DMS 273 treated with DMSO at 0.1 percent for 48 hours (cell line): ENCODE data around the gene UBR3.
A peak's percentile ranks its signal among the peaks of the same experiment; 100 is the strongest.
"Not testable (repeated sequence)": the region's sequence is repeated elsewhere in the genome, so short reads cannot be mapped to it uniquely, and the experiment has no call there.

Experiments
- DNase-seq: peaks from one replicate; lab custom pipeline; 2025; lab: John Stamatoyannopoulos, UW

UBR3 gene

DNA sequence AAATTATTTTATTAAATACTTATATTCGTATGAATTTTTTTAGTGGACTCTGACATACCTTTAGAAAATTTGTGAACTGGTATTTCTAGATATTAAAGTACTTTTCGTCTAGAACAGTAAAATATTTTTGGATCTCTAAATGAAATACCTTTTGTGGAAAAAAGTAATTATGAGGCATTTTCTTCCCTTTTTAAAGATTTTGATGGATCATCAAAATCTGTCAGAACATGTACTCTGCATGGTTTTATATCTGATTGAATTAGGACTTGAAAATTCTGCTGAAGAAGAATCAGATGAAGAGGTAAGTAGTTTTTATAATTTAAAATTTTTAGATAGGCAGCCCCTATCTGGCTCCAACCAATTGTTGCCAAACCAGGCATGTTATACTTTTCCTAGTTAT lies 118.8 kb downstream of the UBR3 start:
- DNase-seq = no peak

DNA sequence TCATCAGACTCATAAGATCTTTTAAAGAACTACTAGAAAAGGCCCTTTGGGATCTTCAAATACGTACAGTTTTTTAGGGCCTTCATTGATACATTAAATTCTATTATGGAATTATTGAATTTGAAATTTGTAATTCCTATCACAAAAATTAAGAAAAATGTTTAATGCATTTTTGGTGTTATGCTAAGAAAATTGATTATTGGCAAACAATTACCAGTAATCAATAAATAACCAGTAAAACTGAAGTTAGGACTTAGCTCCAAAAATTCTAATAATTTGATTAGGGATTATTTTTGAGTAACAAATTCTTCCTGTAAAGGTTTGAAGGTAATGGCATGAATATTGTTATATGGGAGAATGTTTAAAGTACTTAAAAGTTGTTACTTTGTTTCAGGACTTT lies 119.3 kb downstream of the UBR3 start:
- no peak for DNase-seq

- no peak for DNase-seq
Observed at GRCh38 chr2:169955940-169956339, 128.7 kb downstream of the UBR3 start.

DNA sequence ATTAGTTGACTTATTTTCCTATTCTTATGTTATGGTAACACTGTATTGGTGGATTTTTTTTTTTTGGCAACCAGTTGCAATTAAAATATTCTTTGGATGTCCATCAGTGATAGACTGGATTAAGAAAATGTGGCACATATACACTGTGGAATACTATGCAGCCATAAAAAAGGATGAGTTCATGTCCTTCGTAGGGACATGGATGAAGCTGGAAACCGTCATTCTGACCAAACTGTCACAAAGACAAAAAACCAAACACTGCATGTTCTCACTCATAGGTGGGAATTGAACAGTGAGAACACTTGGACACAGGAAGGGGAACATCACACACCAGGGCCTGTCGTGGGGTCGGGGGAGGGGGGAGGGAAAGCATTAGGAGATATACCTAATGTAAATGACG lies 130.0 kb downstream of the UBR3 start:
- not testable (repeated sequence) for DNase-seq

DNA sequence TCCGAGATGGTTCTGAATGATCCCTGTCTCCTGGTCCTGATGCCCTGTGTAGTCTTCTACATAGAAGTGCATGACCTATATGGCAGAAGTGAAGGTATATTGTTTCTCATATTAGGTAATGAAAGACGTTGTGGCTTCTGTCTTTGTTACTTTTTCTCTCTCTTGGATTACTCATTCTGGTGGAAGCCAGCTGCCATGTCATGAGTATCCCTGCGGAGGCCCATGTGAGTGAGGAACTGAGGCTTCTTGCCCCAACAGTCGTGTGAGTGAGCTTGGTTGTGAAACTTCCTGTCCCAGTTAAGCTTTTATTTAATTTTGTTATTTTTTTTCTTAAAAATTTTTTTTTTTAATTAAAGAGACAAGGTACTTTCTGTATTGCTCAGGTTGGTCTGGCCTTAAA lies 134.7 kb downstream of the UBR3 start:
- DNase-seq = no peak

- DNase-seq = no peak
Observed at GRCh38 chr2:169963786-169964185, 136.5 kb downstream of the UBR3 start.

DNA sequence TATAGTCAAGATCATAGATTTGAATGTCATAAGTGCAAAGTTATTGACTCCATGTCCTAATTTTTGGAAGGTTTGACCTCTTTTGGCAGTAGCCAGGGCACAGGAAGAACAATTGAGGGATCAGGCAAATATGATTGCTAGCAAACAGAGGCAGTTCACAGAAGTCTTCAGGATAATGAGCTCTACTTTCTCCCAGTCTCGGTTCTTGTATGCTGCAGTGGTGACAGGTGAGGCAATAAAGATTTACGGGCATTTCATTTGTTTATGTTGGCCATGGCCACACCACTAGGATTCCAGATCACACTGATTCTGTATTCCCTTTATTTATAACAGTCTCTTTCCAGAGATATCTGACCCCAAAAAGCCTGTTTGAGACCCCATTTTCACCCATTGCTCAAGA lies 137.5 kb downstream of the UBR3 start:
- DNase-seq = peak; percentile 2

DNA sequence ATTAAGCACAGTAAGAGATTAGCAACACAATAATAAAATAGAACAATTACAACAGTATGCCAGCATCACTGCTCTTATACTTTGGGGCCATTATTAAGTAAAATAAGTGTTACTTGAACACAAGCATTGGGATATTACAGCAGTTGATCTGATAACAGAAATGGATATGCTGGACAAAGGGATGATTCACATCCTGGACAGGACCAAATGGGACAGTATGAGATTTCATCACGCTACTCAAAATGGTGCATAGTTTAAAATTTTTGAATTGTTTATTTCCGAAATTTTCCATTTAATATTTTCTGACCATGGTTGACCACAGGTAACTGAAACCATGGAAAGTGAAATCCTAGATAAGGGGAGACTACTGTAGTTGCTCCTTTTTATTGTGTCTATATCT lies 138.2 kb downstream of the UBR3 start:
- DNase-seq = no peak

DNA sequence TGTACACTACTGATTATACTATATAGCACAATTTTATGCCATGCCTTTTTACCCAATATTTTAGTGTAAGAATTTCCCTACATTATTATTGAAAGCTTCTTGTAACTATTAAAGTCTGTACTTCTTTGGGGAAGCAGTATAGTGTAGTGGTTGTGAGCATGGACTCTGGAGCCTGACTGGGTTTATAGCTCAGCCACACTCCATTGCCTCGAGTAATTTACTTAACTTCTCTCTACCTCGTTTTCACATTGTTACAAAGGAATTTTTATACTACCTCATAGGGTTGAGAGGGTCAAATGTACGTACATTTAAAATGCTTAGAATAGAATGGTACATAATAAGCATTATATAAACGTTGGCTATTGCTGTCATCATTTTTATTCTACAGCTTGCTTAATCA lies 139.2 kb downstream of the UBR3 start:
- DNase-seq = no peak

- DNase-seq = no peak
Observed at GRCh38 chr2:169968743-169969142, 141.5 kb downstream of the UBR3 start.

GRCh38 chr2:169975221-169975620 lies 148.0 kb downstream of the UBR3 start:
- no peak for DNase-seq

DNA sequence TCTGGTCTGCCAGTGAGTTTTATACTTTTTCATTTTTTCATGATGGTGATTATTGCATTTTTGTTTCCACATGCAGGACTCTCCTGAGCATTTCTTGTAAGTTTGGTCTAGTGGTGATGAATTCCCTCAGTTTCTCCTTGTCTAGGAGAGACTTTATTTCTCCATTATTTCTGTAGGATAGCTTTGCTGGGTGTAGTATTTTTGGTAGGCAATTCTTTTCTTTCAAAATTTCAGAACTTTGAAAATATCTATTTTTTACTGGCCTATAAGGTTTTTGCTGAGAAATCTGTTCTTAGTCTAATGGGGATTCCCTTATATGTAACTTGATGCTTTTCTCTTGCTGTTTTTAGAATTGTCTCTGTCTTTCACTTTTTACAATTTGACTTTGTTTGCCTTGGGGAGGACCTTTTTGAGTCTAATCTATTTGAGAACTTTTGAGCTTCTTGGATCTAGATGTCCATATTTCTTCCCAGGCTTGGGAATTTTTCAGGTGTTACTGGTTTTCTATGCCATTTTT lies 149.1 kb downstream of the UBR3 start:
- no peak for DNase-seq

- no peak for DNase-seq
Observed at GRCh38 chr2:169977530-169977929, 150.3 kb downstream of the UBR3 start.

DNA sequence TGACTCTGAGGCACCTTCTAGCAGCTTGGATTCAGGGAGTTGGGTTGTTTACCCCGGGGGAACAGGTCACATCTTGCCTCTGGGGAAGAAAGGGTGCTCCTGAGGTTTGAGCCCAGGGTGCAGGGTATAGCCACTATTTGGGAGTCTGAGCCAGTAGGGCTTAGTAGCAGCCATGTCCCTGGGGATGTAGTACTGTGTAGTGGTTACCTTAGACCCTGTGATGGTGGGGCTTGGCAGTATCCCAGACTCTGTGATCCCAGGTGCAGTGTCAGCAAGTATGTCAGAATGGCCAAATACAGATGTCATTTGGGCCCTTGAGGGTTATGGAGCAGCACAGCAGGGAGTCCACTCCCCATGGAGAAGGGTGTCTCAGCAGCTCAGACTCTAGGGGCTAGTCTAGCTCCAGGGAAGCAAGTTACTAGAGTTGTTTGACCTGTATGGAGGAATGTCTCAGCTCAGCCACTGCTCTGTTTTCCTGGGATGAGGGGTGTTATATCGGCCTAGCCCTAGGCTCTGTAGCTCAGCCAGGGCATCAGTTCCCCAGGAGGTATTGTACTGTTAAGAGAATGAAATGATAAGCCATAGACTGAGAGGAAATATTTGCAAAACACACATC lies 151.3 kb downstream of the UBR3 start:
- no peak for DNase-seq

DNA sequence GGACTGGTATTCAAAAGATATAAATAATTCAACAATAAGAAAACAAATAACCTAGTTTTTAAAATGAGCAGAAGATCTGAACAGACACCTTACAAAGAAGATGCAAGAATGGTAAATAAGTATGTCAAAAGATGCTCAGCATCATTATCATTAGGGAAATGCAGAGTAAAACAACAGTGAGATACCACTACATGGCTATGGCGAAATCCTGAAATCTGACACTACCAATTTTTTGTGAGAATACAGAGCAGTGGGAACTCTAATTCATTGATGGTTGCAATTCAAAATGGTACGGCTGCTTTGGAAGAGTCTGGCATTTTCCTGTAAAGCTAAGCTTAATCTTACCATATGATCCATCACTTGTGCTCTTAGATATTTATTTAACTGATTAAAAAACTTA lies 151.8 kb downstream of the UBR3 start:
- DNase-seq = no peak

DNA sequence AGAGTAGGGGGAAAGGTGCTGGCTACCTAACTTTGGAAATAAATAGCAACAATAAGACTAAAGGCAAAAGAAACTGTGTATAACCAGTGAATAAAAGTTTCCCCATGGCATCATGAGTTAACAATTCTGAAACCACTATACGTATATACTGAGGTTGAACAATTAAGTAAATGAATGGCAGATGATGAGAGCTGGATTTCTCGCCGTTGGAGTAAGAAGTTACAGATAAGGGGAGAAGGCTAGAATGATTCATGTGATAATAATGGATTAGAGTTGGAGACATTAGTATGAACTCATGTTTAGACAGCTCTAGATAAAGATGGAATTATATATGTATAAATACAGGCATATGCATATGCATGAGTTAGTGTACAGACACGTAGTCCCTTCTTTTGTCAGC lies 152.7 kb downstream of the UBR3 start:
- no peak for DNase-seq

GRCh38 chr2:169980643-169981042 lies 153.4 kb downstream of the UBR3 start:
- DNase-seq = no peak

GRCh38 chr2:169982929-169983328 lies 155.7 kb downstream of the UBR3 start:
- DNase-seq = no peak

DNA sequence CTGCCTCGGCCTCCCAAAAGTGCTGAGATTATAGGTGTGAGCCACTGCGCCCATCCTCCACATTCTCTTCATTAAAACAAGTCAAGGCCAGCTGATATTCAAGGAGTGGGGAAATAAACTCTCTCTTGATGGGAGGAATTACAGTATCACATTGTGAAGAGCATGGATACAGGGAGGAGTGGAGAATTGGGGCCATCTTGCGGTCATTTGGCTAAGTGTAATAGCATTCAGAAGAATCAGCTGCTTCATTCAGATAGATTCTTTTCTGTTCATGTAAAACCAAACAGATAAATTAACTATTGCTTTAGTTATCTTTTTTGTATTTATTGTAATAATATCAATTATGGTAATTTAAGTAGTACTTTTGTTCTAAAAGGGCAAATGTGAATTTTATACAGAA lies 156.3 kb downstream of the UBR3 start:
- no peak for DNase-seq

GRCh38 chr2:169984145-169984544 lies 156.9 kb downstream of the UBR3 start:
- no peak for DNase-seq

GRCh38 chr2:169994752-169995151 lies 167.5 kb downstream of the UBR3 start:
- DNase-seq = no peak

- no peak for DNase-seq
Observed at GRCh38 chr2:169997140-169997887, 170.1 kb downstream of the UBR3 start.

DNA sequence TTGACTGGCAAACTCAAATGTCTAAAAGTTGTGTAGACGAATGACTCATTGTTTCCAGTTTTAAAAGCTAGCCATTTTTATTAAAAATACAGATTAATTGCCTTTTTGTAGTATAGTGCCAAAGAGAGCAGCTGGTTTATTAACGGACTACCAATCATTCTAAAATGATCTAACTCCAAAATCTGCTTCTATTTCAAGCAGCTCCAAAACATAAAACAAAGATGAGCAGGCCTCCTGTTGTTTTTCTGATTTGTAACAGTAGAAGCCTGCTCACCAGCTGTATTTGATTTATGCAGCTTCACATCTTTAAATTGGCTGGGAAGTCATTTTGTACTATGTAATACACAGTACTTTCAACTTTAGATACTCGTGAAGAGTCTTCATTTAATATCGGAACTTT lies 171.8 kb downstream of the UBR3 start:
- peak; percentile 55 for DNase-seq

DNA sequence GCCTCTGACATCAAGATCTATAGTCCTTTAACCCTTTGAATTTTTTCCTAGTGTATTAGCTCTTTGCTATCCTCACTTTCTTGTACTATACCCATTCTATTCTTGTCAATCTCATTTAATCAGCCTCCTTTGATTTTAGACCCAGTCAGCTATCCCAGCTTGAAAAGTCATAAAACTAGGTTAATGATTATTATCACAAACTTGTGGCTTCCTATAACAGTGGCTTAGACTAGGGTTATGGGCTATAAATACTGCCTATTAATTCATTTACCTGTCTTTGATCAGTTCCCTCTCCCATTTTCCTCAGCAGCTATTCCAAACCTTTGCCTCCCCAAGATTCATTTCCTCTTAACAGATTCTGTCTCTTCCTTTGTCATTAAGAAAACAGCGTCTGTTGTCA lies 174.8 kb downstream of the UBR3 start:
- no peak for DNase-seq
